Activated CD4-positive, alpha-beta T cell treated with anti-CD3 and anti-CD28 coated beads for 36 hours (primary cell): ENCODE measurements around the gene PNPT1. TPM values are rescaled to one million over a fixed set of nuclear protein-coding genes. Genes with fewer than 3 reads are reported as not detected.
"Not testable (repeated sequence)": the region's sequence is repeated elsewhere in the genome, so short reads cannot be mapped to it uniquely, and the experiment has no call there.

ENCODE experiments used
- ATAC-seq: fragments of 200-7000 bp; cut with Tn5 transposase; one replicate; pipeline ENCODE4 v1.10.0; 2021; ENCODE audit warnings: mild to moderate bottlenecking, moderate library complexity
- CTCF ChIA-PET: fragments of 350-600 bp; sonication (Branson Sonifier 250); formaldehyde crosslinking; loops from one replicate; lab custom pipeline; 2021; ENCODE audit warnings: antibody characterized with exemption; lab: Charles Lee
- POLR2A ChIA-PET: fragments of 350-600 bp; sonication (Branson Sonifier 250); formaldehyde crosslinking; loops from one replicate; lab custom pipeline; 2021; ENCODE audit warnings: antibody characterized with exemption, inconsistent platforms; lab: Charles Lee
- DNase-seq: peaks from one replicate; pipeline ENCODE4 v3.0.0-alpha.2; 2020
- H3K27ac Mint-ChIP-seq: one replicate; pipeline ENCODE4 v1.8.0; 2021; ENCODE audit warnings: mixed read lengths
- H3K27me3 Mint-ChIP-seq: one replicate; pipeline ENCODE4 v1.8.0; 2021; ENCODE audit warnings: mixed read lengths
- H3K36me3 Mint-ChIP-seq: one replicate; pipeline ENCODE4 v1.8.0; 2021; ENCODE audit warnings: low read depth, mixed read lengths
- H3K4me1 Mint-ChIP-seq: one replicate; pipeline ENCODE4 v1.8.0; 2021; ENCODE audit warnings: mixed read lengths
- H3K4me3 Mint-ChIP-seq: one replicate; pipeline ENCODE4 v1.8.0; 2021; ENCODE audit warnings: mild to moderate bottlenecking, moderate library complexity, mixed read lengths
- H3K9me3 Mint-ChIP-seq: one replicate; pipeline ENCODE4 v1.8.0; 2021; ENCODE audit warnings: low read depth, mixed read lengths
- intact Hi-C, 2 experiments: fragments of 100-400 bp; cut with DNase I in 1 of 2; cut with micrococcal nuclease in 1 of 2; formaldehyde crosslinking; loops; one replicate each; pipeline versions ENCODE4 v1.14.2 to v1.15.1; 2022 to 2024; cut with DNase I, micrococcal nuclease
- total RNA-seq, 2 experiments: library from RNA; stranded (reverse); gene quantifications; one replicate each; pipeline ENCODE4 v1.2.3, GENCODE V29; 2021

PNPT1 gene
- total RNA-seq = 10 to 100 TPM; 41.1 to 54.0 TPM

DNA sequence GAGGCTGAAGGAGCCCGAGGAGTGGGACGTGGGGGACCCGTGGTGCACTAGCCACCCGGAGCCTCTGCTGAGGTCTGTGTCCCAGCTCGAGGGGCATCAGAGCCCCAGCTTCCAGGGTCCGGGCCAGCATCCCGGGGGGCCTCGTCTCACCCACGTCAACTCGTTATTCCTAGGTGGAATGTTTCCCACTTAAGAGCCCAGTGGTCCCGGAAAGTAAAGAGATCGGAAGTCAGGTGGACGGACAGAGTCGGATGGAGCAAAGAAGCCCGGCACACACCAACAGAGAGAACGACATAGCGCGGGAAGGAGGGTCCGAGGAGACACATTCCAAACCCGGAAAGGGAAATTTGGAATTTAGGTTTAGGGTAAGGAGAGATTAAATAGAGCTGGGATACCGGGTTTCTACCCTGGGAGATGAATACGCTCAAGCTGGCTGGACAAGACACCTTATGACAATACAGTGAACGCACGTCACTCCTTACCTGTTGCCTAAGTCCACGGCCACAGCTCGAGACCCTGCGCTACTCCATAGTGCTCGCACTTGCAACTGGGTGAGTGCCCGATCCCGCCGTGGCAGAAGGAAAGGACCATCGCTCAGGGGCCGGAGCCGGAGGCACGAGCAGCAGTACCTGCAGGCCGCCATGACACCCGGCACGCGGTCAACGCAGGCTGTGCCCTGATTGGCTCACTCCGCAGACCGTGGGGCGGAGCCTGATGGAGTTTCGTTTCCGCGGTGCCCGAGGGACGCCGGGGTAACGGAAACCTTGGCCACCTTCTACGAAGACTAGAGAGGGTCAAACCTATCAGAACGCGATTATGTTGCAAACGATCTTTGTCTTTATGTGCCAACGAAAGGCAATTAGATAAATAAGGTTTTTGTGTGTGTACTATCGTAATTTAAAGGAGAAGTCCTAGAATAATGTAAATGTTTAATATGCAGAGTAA is at the start of gene PNPT1:
PNPT1 (minus strand) TSS at position 664 of the 945 bp plus-strand sequence; CDS start at position 643, 21 bp downstream.
- intact Hi-C loops = loop anchor here (1.0 to 10.0 kb wide), 9 partner anchors 76 to 1579 kb away; partner anchors contain the start of genes PPP4R3B (in 2 of the 2), RTN4 (in 2 of the 2), ACYP2 (in 1 of the 2) and CCDC88A (in 1 of the 2)
- Mint-ChIP-seq H3K27ac (peak within 1 kb of the TSS; percentile 96), H3K36me3 (peaks cover 22% of the 10 kb centered on the region), H3K4me1 (peaks cover 32% of the 10 kb centered on the region), H3K9me3 (no peaks in the 10 kb centered on the region), H3K27me3 (no peaks in the 10 kb centered on the region), H3K4me3 (peak within 1 kb of the TSS; percentile 98)
- ChIA-PET POLR2A (no interaction called here), CTCF (interaction anchor here (0.7 kb wide), 1 partner anchor 1032 kb away, joined by 3 read pairs; no protein-coding TSS in a partner anchor)
- DNase-seq = peak; percentile 97
- peak; percentile 100 for ATAC-seq

DNA sequence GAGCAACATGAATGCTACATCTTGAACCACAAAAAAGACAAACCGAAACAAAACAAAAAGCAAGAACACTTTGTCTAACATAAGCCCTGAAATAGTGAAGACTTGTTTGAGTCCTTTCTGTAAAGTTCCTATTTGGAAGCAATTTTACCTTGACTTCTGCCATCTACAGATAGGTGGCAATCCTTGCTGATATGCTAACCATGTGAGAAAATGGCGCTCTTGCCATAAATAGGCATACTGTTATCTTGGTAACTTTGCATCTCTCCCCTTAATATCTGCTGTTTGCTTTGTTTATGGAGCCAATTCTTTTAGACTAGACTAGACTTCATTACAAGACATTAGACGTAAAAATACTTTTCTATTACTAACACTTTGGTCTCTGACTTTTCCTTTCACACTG is 49.4 kb upstream of the PNPT1 start:
- Mint-ChIP-seq H3K36me3 (no peaks in the 10 kb centered on the region), H3K9me3 (no peaks in the 10 kb centered on the region), H3K27ac (no peak overlapping the region), H3K27me3 (peaks cover 21% of the 10 kb centered on the region), H3K4me1 (no peaks in the 10 kb centered on the region), H3K4me3 (no peak overlapping the region)
- DNase-seq (no peak), ATAC-seq (no peak)
- POLR2A ChIA-PET = no interaction called here
- CTCF ChIA-PET = no interaction called here
- intact Hi-C loops = no loop called here

DNA sequence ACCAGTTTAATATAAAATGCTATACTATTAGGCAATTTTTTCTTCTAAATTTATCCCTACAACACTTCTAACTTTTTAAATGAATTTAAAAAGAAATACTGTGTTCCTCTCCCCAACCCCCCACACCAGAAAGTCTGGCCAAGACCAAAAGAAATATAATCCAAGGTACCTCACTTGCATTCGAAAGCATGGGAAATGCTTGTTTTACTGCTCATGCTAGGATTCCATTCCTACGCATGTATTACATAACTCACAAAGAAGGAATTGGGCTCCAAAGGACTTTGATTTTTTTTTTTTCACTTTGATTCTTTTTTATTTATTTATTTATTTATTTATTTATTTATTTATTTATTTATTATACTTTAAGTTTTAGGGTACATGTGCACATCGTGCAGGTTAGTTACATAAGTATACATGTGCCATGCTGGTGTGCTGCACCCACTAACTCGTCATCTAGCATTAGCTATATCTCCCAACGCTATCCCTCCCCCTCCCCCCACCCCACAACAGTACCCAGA is 42.4 kb upstream of the PNPT1 start:
- CTCF ChIA-PET, ATAC-seq: not testable (repeated sequence)

DNA sequence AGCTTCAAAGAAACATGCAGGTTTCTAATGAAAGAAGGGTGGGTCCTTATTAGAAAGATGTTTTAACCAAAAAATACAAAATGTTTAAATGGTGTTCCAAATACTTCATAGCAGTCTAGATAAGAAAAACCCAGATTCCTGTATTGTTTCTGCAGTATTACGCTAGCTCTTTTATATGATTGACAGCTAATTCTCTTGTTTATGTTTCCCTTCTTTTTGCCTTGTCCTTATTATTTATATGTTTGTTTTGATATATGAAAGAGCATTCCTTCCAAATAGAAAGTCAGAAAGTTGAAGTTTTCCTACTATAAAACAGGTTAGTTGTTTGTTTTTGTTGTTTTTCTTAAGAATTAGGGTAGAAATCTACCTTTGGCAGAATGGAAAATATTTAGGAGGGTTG is 41.1 kb upstream of the PNPT1 start:
- no peak overlapping the region for H3K27ac Mint-ChIP-seq
- no peak for DNase-seq
- H3K4me1 Mint-ChIP-seq = no peaks in the 10 kb centered on the region
- no peaks in the 10 kb centered on the region for H3K36me3 Mint-ChIP-seq
- ATAC-seq = no peak
- H3K9me3 Mint-ChIP-seq = no peaks in the 10 kb centered on the region
- ChIA-PET POLR2A (no interaction called here), CTCF (interaction anchor here (0.9 kb wide), 1 partner anchor 10 kb away, joined by 3 read pairs; no protein-coding TSS in a partner anchor)
- H3K4me3 Mint-ChIP-seq = no peak overlapping the region
- peaks cover 4% of the 10 kb centered on the region for H3K27me3 Mint-ChIP-seq
- intact Hi-C loops = no loop called here

More for the DNA sequence above, 42.4 kb upstream of the PNPT1 start:
- H3K4me3 Mint-ChIP-seq, intact Hi-C loops, H3K27me3 Mint-ChIP-seq, DNase-seq, H3K27ac Mint-ChIP-seq, H3K9me3 Mint-ChIP-seq, H3K36me3 Mint-ChIP-seq, POLR2A ChIA-PET, H3K4me1 Mint-ChIP-seq: not testable (repeated sequence)

DNA sequence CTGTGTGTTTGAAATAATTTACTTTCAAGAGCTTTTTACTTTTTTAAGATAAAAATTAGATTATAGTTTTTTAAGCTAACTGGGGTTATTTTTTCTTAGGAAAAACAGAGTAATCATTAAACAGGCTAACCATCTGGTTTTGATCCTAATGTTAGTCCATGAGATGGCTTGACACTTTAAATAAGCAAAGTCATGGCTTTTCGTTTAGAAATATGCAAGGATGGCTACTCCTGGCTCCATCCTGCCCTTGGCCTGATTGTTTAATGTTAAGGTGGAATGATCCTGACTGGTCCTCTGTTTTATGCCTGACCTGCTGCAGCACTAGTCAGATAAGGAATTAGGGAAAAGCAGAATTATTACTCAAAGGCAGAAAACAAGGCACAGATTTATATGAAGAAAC is 39.7 kb upstream of the PNPT1 start:
- H3K27me3 Mint-ChIP-seq = peaks cover 4% of the 10 kb centered on the region
- no peaks in the 10 kb centered on the region for H3K4me1 Mint-ChIP-seq
- no peaks in the 10 kb centered on the region for H3K9me3 Mint-ChIP-seq
- CTCF ChIA-PET = interaction anchor here (1.1 to 1.4 kb wide), 2 partner anchors 15 to 24 kb away, joined by 3 read pairs; no protein-coding TSS in a partner anchor
- POLR2A ChIA-PET = no interaction called here
- no peak overlapping the region for H3K4me3 Mint-ChIP-seq
- DNase-seq (no peak), ATAC-seq (no peak)
- H3K27ac Mint-ChIP-seq = no peak overlapping the region
- no peaks in the 10 kb centered on the region for H3K36me3 Mint-ChIP-seq
- intact Hi-C loops = no loop called here

DNA sequence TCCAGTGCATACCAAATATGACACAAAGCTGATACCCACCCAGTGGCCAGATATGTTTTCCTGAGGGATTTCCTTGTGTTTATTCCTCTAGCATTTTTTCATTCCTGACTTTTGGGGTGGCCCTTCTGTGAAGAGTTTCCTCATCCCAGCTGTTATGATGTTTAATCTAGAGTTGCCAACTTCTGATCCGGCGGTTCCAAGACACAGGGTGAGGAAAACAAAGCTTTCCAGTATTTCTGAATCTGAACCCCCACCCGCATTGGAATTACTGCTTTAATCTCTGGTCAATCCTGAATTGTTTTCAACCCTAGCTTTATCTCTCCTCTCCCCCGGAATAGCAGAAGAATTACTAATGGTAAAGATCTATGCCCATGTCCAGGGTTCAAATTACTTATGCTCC is 39.2 kb upstream of the PNPT1 start:
- ATAC-seq (no peak), DNase-seq (no peak)
- Mint-ChIP-seq H3K4me3 (no peak overlapping the region), H3K9me3 (no peaks in the 10 kb centered on the region), H3K27ac (no peak overlapping the region), H3K4me1 (no peaks in the 10 kb centered on the region), H3K36me3 (no peaks in the 10 kb centered on the region), H3K27me3 (peaks cover 5% of the 10 kb centered on the region)
- CTCF ChIA-PET = interaction anchor here (1.1 kb wide), 1 partner anchor 24 kb away, joined by 3 read pairs; no protein-coding TSS in a partner anchor
- intact Hi-C loops = no loop called here
- POLR2A ChIA-PET = no interaction called here

DNA sequence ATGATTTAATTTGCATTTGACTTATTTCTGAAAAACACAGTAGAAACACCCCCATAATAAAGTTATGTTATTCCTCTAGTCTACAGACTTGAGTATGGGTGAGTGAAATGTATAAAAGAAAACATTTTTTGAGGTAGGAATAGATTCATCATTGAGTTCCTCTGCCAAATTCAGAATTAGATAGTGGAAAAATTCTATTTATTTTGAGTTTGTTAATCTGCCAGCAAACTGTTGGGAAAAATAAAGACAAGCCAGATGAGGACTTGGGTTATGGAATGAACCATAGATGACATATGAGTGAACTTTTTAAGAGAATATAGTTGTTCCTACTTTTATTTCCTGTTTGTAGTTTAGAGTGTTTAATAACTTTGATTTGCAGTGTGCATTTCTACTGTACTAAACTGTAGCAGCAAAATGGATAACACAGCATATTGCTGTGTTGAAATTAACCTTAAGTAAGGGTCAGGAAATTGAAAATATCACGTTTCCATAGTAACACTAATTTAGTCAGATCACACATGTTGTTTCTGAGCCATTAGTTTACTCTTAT is 35.6 kb upstream of the PNPT1 start:
- intact Hi-C loops = no loop called here
- ATAC-seq = no peak
- no peak for DNase-seq
- ChIA-PET POLR2A (no interaction called here), CTCF (no interaction called here)
- Mint-ChIP-seq H3K27ac (no peak overlapping the region), H3K36me3 (no peaks in the 10 kb centered on the region), H3K4me3 (no peak overlapping the region), H3K27me3 (peaks cover 5% of the 10 kb centered on the region), H3K4me1 (no peaks in the 10 kb centered on the region), H3K9me3 (no peaks in the 10 kb centered on the region)

DNA sequence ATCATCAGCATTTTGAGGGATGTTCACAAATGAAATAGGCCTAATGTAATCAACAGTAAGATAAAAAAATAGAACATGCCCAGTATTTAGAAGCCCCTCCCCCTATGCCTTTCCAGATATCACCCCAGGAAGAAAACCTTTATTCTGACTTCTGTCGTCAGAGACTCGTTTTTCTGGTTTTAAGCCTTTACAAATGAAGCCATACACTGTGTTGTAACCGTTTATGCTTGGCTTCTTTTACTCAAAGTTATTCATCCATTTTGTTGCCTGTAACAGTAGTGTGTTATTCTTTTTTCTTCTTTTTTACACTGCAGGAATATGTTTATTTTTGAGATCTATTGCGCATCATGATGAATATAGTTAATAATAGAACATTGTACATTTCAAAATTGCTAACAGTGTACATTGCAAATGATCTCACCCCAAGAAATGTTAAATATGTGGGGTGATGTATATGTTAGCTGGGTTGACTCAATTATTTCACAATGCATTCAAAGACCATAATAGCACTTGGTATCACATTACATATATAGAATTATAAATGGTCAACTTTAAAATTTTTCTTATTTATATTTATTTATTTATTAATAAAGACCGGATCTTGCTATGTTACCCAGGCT is 28.1 kb upstream of the PNPT1 start:
- Mint-ChIP-seq H3K4me3 (no peak overlapping the region), H3K27me3 (peaks cover 5% of the 10 kb centered on the region), H3K27ac (no peak overlapping the region), H3K36me3 (no peaks in the 10 kb centered on the region), H3K9me3 (no peaks in the 10 kb centered on the region), H3K4me1 (no peaks in the 10 kb centered on the region)
- ATAC-seq = no peak
- POLR2A ChIA-PET = no interaction called here
- DNase-seq = no peak
- intact Hi-C loops = no loop called here
- CTCF ChIA-PET = interaction anchor here (0.6 kb wide), 1 partner anchor 227 kb away, joined by 3 read pairs; no protein-coding TSS in a partner anchor

DNA sequence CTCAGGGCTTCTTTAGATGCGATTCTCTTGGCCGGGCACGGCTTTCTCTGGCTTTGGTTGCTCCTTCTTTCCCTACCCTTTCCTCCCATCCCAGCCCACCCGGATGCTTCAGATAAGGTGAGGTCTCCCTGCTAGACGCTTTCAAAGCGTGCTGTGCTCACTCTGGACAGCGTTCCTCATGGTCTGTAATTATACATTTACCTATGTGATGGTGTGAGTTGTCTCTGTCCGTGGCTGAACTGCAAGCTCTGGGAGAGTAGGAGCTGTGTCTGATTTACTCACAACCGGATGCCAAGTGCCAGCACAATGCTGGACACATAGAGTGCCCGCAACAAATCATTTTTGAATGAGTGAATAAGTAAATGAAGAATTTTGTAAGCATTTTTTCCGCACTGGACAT is 26.8 kb upstream of the PNPT1 start:
- intact Hi-C loops = no loop called here
- ATAC-seq (no peak), DNase-seq (no peak)
- H3K4me1 Mint-ChIP-seq = no peaks in the 10 kb centered on the region
- H3K27me3 Mint-ChIP-seq = peaks cover 9% of the 10 kb centered on the region
- H3K27ac Mint-ChIP-seq = no peak overlapping the region
- no peak overlapping the region for H3K4me3 Mint-ChIP-seq
- POLR2A ChIA-PET = no interaction called here
- no peaks in the 10 kb centered on the region for H3K36me3 Mint-ChIP-seq
- no peaks in the 10 kb centered on the region for H3K9me3 Mint-ChIP-seq
- CTCF ChIA-PET = interaction anchor here (0.8 kb wide), 1 partner anchor 293 kb away, joined by 3 read pairs; no protein-coding TSS in a partner anchor

DNA sequence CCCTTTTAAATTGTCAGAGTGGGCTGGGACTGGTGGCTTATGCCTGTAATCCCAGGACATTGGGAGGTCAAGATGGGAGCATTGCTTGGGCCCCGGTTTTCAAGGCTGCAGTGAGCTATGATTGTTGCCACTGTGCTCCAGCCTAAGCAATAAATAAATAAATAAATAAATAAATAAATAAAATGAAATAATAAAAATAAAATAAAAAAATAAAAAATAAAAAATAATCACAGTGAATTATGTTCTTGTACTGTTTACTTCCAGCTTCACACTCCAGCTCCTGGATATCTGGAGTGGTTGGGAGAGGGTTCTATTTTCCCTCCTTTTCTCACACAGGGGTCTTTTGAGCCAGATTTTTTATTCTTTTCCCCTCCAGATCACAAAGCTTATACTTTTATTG is 26.2 kb upstream of the PNPT1 start:
- Mint-ChIP-seq H3K4me1 (no peaks in the 10 kb centered on the region), H3K36me3 (no peaks in the 10 kb centered on the region), H3K27me3 (peaks cover 9% of the 10 kb centered on the region), H3K9me3 (no peaks in the 10 kb centered on the region), H3K27ac (no peak overlapping the region), H3K4me3 (no peak overlapping the region)
- ATAC-seq (no peak), DNase-seq (no peak)
- CTCF ChIA-PET = interaction anchor here (0.8 kb wide), 1 partner anchor 294 kb away, joined by 3 read pairs; no protein-coding TSS in a partner anchor
- POLR2A ChIA-PET = no interaction called here
- intact Hi-C loops = loop anchor here (2.0 to 10.0 kb wide), 6 partner anchors 241 to 1797 kb away; no protein-coding TSS in a partner anchor
